Glutamatergic neuron (in vitro differentiated cells): ENCODE results near the gene TBC1D3B. TPM values are rescaled to one million over a fixed set of nuclear protein-coding genes. Genes with fewer than 3 reads are reported as not detected.
"Not testable (repeated sequence)": the region's sequence is repeated elsewhere in the genome, so short reads cannot be mapped to it uniquely, and the experiment has no call there.

Source experiments
- DNase-seq: peaks from one replicate; pipeline ENCODE4 v3.0.0; 2022
- H3K27ac Mint-ChIP-seq: one replicate; pipeline ENCODE4 v1.8.0; 2020; ENCODE audit warnings: mild to moderate bottlenecking, mixed read lengths, inconsistent platforms; ENCODE audit not compliant: unreplicated experiment
- H3K27me3 Mint-ChIP-seq: one replicate; pipeline ENCODE4 v1.8.0; 2020; ENCODE audit warnings: mild to moderate bottlenecking, moderate library complexity, mixed read lengths, inconsistent platforms; ENCODE audit not compliant: unreplicated experiment
- H3K36me3 Mint-ChIP-seq: one replicate; pipeline ENCODE4 v1.8.0; 2020; ENCODE audit warnings: mild to moderate bottlenecking, mixed read lengths, inconsistent platforms; ENCODE audit not compliant: unreplicated experiment
- H3K4me1 Mint-ChIP-seq: one replicate; pipeline ENCODE4 v1.8.0; 2020; ENCODE audit warnings: mild to moderate bottlenecking, low read depth, mixed read lengths, inconsistent platforms; ENCODE audit not compliant: unreplicated experiment
- H3K4me3 Mint-ChIP-seq: one replicate; pipeline ENCODE4 v1.8.0; 2020; ENCODE audit warnings: mild to moderate bottlenecking, mixed read lengths, inconsistent platforms; ENCODE audit not compliant: unreplicated experiment
- H3K9me3 Mint-ChIP-seq: one replicate; pipeline ENCODE4 v1.8.0; 2020; ENCODE audit warnings: mild to moderate bottlenecking, moderate library complexity, mixed read lengths, inconsistent platforms; ENCODE audit not compliant: unreplicated experiment
- CTCF ChIP-seq: fragments of 200-600 bp; sonication (generic); IDR thresholded peaks from one replicate; pipeline ENCODE4 v1.5.0; 2021; ENCODE audit not compliant: partially characterized antibody, unreplicated experiment
- total RNA-seq: library from RNA; stranded (reverse); fragmentation: NEBNext Ultra II Directional; extraction: Animal tissue kit (Norgen Biotek cat#: 25700); gene quantifications from one replicate; pipeline ENCODE4 v1.2.1, GENCODE V29; 2021; ENCODE audit not compliant: unreplicated experiment

Gene TBC1D3B
- total RNA-seq, 1 donor from 2014 or later, result 37.3 TPM

GRCh38 chr17:36185416-36185815 lies 9.0 kb upstream of the TBC1D3B start:
- peaks cover 14% of the 10 kb centered on the region for H3K27me3 Mint-ChIP-seq
- peaks cover 4% of the 10 kb centered on the region for H3K9me3 Mint-ChIP-seq

GRCh38 chr17:36184023-36184765 lies 7.8 kb upstream of the TBC1D3B start:
- DNase-seq, result no peak
- peaks cover 4% of the 10 kb centered on the region for H3K9me3 Mint-ChIP-seq
- no peak for TF ChIP-seq CTCF
- peak overlapping the region; percentile 66 for H3K27ac Mint-ChIP-seq
- no peaks in the 10 kb centered on the region for H3K36me3 Mint-ChIP-seq
- H3K4me1 Mint-ChIP-seq, result peaks cover 29% of the 10 kb centered on the region
- peak overlapping the region; percentile 74 for H3K4me3 Mint-ChIP-seq
- peaks cover 14% of the 10 kb centered on the region for H3K27me3 Mint-ChIP-seq

More at GRCh38 chr17:36185416-36185815, 9.0 kb upstream of the TBC1D3B start:
- H3K36me3 Mint-ChIP-seq, result no peaks in the 10 kb centered on the region
- H3K4me1 Mint-ChIP-seq, result peaks cover 33% of the 10 kb centered on the region
- no peak for TF ChIP-seq CTCF
- DNase-seq, result no peak
- no peak overlapping the region for H3K27ac Mint-ChIP-seq
- no peak overlapping the region for H3K4me3 Mint-ChIP-seq

- DNase-seq, result peak; percentile 88
- no peak for TF ChIP-seq CTCF
- Mint-ChIP-seq H3K4me1 (peaks cover 22% of the 10 kb centered on the region), H3K9me3 (peaks cover 2% of the 10 kb centered on the region), H3K27me3 (peaks cover 14% of the 10 kb centered on the region), H3K4me3 (peak overlapping the region; percentile 71), H3K27ac (no peak overlapping the region), H3K36me3 (no peaks in the 10 kb centered on the region)
These were observed 6.8 kb upstream of the TBC1D3B start for GRCh38 chr17:36183001-36183971.

GRCh38 chr17:36182176-36183000 lies 6.0 kb upstream of the TBC1D3B start:
- peaks cover 2% of the 10 kb centered on the region for H3K9me3 Mint-ChIP-seq
- H3K36me3 Mint-ChIP-seq, result no peaks in the 10 kb centered on the region
- peak overlapping the region; percentile 57 for H3K27ac Mint-ChIP-seq
- peaks cover 14% of the 10 kb centered on the region for H3K4me1 Mint-ChIP-seq
- no peak for TF ChIP-seq CTCF
- peak; percentile 64 for DNase-seq
- H3K27me3 Mint-ChIP-seq, result peaks cover 14% of the 10 kb centered on the region
- H3K4me3 Mint-ChIP-seq, result peak overlapping the region; percentile 86

- not testable (repeated sequence) for H3K9me3 Mint-ChIP-seq, DNase-seq, H3K36me3 Mint-ChIP-seq, H3K27ac Mint-ChIP-seq
- Mint-ChIP-seq H3K27me3 (peaks cover 12% of the 10 kb centered on the region), H3K4me3 (peak overlapping the region; percentile 86), H3K4me1 (peaks cover 11% of the 10 kb centered on the region)
These were observed 5.2 kb upstream of the TBC1D3B start for GRCh38 chr17:36181446-36182175.

- not testable (repeated sequence) for H3K36me3 Mint-ChIP-seq, H3K27ac Mint-ChIP-seq, DNase-seq, H3K4me3 Mint-ChIP-seq, H3K9me3 Mint-ChIP-seq, H3K27me3 Mint-ChIP-seq, H3K4me1 Mint-ChIP-seq
These were observed 7.6 kb downstream of the TBC1D3B start for GRCh38 chr17:36168836-36169235.
